Measurements from ENCODE around the gene PNP. TPM values are rescaled to one million over a fixed set of nuclear protein-coding genes. Genes with fewer than 3 reads are reported as not detected.

PNP gene
- total RNA-seq, 1 donor = 32.4 TPM

GRCh38 chr14:20455355-20456300, 13.6 kb upstream of the PNP start:
- TF ChIP-seq CTCF (IDR thresholded peaks at IDR 0.05; ENCODE audit: insufficient read depth, low read depth, low read length) = no peak
- DNase-seq (ENCODE audit: low read depth) = peak; percentile 93
- H3K4me3 ChIP-seq (ENCODE audit: low read depth, low read length) = peak overlapping the region; percentile 92

- no peak for DNase-seq (ENCODE audit: low read depth)
- no peak overlapping the region for H3K4me3 ChIP-seq (ENCODE audit: low read depth, low read length)
- no peak for TF ChIP-seq CTCF (IDR thresholded peaks at IDR 0.05; ENCODE audit: insufficient read depth, low read depth, low read length)
These were observed 12.2 kb upstream of the PNP start for GRCh38 chr14:20456971-20457370.

- no peak for TF ChIP-seq CTCF (IDR thresholded peaks at IDR 0.05; ENCODE audit: insufficient read depth, low read depth, low read length)
- no peak for DNase-seq (ENCODE audit: low read depth)
- H3K4me3 ChIP-seq (ENCODE audit: low read depth, low read length) = no peak overlapping the region
These were observed 11.0 kb upstream of the PNP start for GRCh38 chr14:20458031-20458789.

- peak overlapping the region; percentile 73 for H3K4me3 ChIP-seq (ENCODE audit: low read depth, low read length)
- DNase-seq (ENCODE audit: low read depth) = peak; percentile 6
- no peak for TF ChIP-seq CTCF (IDR thresholded peaks at IDR 0.05; ENCODE audit: insufficient read depth, low read depth, low read length)
These were observed 8.6 kb upstream of the PNP start for GRCh38 chr14:20460458-20461224.

GRCh38 chr14:20461225-20462141, 7.7 kb upstream of the PNP start, which contains the start of gene PIP4P1:
Gene PIP4P1 (minus strand): TSS chr14:20461434. CDS start chr14:20461325, 109 bp downstream.
- H3K4me3 ChIP-seq (ENCODE audit: low read depth, low read length) = peak within 1 kb of the TSS; percentile 73
- peak; percentile 100 for DNase-seq (ENCODE audit: low read depth)
- no peak for TF ChIP-seq CTCF (IDR thresholded peaks at IDR 0.05; ENCODE audit: insufficient read depth, low read depth, low read length)
